Activated CD8-positive, alpha-beta memory T cell treated with anti-CD3 and anti-CD28 coated beads, Interleukin-2, amount 50 U/mL, for 1 hour (primary cell): ENCODE data around the gene AMOT.

ENCODE experiments used
- DNase-seq: peaks from one replicate; pipeline ENCODE4 v3.0.0-alpha.2; 2020; ENCODE audit errors: extremely low read depth

The AMOT gene

GRCh38 chrX:112841114-112841819 lies 636 bp upstream of the AMOT start:
- DNase-seq = peak; percentile 42

GRCh38 chrX:112839856-112840255 lies 775 bp downstream of the AMOT start:
- DNase-seq = no peak

- DNase-seq = no peak
These were observed 3.1 kb downstream of the AMOT start for GRCh38 chrX:112837531-112837930.

GRCh38 chrX:112835019-112835418 lies 5.6 kb downstream of the AMOT start:
- no peak for DNase-seq

GRCh38 chrX:112834031-112834845 lies 6.4 kb downstream of the AMOT start:
- no peak for DNase-seq

GRCh38 chrX:112832481-112833095 lies 8.0 kb downstream of the AMOT start:
- DNase-seq = no peak

- no peak for DNase-seq
These were observed 10.1 kb downstream of the AMOT start for GRCh38 chrX:112830540-112830939.

GRCh38 chrX:112827292-112827903 lies 13.2 kb downstream of the AMOT start:
- no peak for DNase-seq

- no peak for DNase-seq
These were observed 14.6 kb downstream of the AMOT start for GRCh38 chrX:112826023-112826422.

GRCh38 chrX:112822892-112823291 lies 17.7 kb downstream of the AMOT start:
- no peak for DNase-seq

- no peak for DNase-seq
These were observed 20.0 kb downstream of the AMOT start for GRCh38 chrX:112820364-112821268.

- no peak for DNase-seq
These were observed 20.8 kb downstream of the AMOT start for GRCh38 chrX:112819813-112820212.

- no peak for DNase-seq
These were observed 21.5 kb downstream of the AMOT start for GRCh38 chrX:112819008-112819640.

- DNase-seq = no peak
These were observed 22.3 kb downstream of the AMOT start for GRCh38 chrX:112818114-112819007.

- DNase-seq = no peak
These were observed 23.7 kb downstream of the AMOT start for GRCh38 chrX:112816908-112817307.

- no peak for DNase-seq
These were observed 26.1 kb downstream of the AMOT start for GRCh38 chrX:112814496-112814895.

- DNase-seq = no peak
These were observed 27.9 kb downstream of the AMOT start for GRCh38 chrX:112812741-112813140.

GRCh38 chrX:112808651-112809195 lies 31.9 kb downstream of the AMOT start:
- no peak for DNase-seq

GRCh38 chrX:112808007-112808406 lies 32.6 kb downstream of the AMOT start:
- no peak for DNase-seq
